ENCODE measurements around the gene ADAMTSL2.

- TF ChIP-seq CTCF (IDR thresholded peaks at IDR 0.05; ENCODE audit: poor library complexity) (no peak), EZH2 (IDR thresholded peaks at IDR 0.05; ENCODE audit: borderline replicate concordance) (no peak), EZH2phosphoT487 (IDR thresholded peaks at IDR 0.05; ENCODE audit: low read depth, severe bottlenecking, unreplicated experiment) (no peak)
Observed at GRCh38 chr9:133485531-133486260, 48.8 kb upstream of the ADAMTSL2 start.

All from hepatocyte (in vitro differentiated cells).